ENCODE measurements around the gene RMDN3. TPM values are rescaled to one million over a fixed set of nuclear protein-coding genes. Genes with fewer than 3 reads are reported as not detected.

RMDN3 gene
- total RNA-seq, 2 experiments from 2014 or later: 29.1 to 30.3 TPM

DNA sequence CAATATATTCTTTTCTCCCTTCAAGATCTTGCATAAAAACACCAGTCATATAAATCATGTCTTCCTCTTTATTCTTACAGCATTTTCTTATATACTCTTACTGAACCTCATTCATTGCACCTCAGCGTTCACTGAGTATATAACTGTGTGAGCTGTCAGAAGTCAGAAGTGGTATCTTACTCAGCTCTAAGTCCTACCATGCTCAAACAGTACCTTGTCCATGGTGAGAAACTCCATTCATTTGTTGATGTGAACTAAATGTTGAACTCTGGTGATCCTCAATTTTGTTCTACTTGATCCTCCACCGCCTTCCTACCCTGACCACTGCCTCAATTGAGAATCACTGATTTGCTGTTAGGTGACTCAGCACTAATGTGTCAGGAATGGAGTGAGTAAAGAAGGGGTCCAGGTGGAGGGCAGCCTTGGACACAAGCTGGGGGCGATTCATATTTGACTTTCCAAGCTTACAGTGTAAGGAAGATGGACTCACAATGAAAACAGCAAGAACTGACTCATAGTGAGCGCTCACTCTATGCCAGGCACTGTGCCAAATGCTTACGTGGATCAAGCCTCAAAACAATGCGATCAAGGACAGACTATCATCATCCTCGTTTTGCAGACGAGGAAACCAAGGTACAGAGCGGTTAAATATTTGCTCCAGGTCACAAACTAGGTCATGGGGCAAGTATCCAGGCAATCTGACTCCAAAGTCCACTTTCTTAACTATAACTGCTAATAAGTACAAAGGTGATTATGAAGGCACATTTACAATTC is 38.3 kb upstream of the RMDN3 start:
- H3K4me3 ChIP-seq (ENCODE audit: low read length): no peak overlapping the region
- H3K36me3 ChIP-seq (ENCODE audit: insufficient read depth, low read length): peaks cover 13% of the 10 kb centered on the region
- H3K9me3 Mint-ChIP-seq: no peaks in the 10 kb centered on the region
- H3K4me1 ChIP-seq (ENCODE audit: insufficient read depth, low read length): peaks cover 10% of the 10 kb centered on the region
- DNase-seq (no peak), ATAC-seq (ENCODE audit: poor library complexity) (no peak)
- no peaks in the 10 kb centered on the region for H3K27me3 Mint-ChIP-seq
- no peaks in the 10 kb centered on the region for H3K27me3 ChIP-seq (ENCODE audit: control insufficient read depth in 1 of 2, insufficient read depth in 2 of 2, low read length in 2 of 2)
- H3K4me3 Mint-ChIP-seq: no peak overlapping the region
- POLR2A ChIA-PET: no interaction called here
- H3K36me3 Mint-ChIP-seq (ENCODE audit: low read depth): peaks cover 21% of the 10 kb centered on the region
- intact Hi-C loops (cut with DNase I, micrococcal nuclease): no loop called here
- H3K27ac Mint-ChIP-seq: no peak overlapping the region
- no peak overlapping the region for H3K27ac ChIP-seq (ENCODE audit: low read depth in 1 of 2, low read length in 2 of 2)
- H3K9me3 ChIP-seq (ENCODE audit: control insufficient read depth in 1 of 2, insufficient read depth in 1 of 2, low read length in 2 of 2): no peaks in the 10 kb centered on the region
- peaks cover 16% of the 10 kb centered on the region for H3K4me1 Mint-ChIP-seq (ENCODE audit: low read depth)
- TF ChIP-seq, protein P1, sequence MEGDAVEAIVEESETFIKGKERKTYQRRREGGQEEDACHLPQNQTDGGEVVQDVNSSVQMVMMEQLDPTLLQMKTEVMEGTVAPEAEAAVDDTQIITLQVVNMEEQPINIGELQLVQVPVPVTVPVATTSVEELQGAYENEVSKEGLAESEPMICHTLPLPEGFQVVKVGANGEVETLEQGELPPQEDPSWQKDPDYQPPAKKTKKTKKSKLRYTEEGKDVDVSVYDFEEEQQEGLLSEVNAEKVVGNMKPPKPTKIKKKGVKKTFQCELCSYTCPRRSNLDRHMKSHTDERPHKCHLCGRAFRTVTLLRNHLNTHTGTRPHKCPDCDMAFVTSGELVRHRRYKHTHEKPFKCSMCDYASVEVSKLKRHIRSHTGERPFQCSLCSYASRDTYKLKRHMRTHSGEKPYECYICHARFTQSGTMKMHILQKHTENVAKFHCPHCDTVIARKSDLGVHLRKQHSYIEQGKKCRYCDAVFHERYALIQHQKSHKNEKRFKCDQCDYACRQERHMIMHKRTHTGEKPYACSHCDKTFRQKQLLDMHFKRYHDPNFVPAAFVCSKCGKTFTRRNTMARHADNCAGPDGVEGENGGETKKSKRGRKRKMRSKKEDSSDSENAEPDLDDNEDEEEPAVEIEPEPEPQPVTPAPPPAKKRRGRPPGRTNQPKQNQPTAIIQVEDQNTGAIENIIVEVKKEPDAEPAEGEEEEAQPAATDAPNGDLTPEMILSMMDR (IDR thresholded peaks at IDR 0.05): no peak
- CTCF ChIA-PET: interaction anchor here (1.9 kb wide), 1 partner anchor 11 kb away, joined by 5 read pairs; no protein-coding TSS in a partner anchor

DNA sequence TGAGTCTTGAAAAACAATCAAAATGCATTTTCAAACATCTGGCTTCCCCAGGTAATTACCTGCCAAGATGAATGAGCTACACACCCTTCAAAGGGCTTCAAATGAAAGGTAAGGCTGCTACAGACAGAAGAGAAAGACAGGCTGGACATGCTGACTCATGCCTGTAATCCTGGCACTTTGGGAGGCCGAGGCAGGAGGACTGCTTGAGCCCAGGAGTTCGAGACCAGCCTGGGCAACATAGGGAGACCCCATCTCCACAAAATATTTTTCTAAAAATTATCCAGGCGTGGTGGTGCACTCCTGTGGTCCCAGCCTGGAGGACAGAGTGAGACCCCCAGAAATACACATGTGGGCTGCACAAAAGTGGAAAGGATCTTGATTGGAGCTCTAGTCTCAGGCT is 37.3 kb upstream of the RMDN3 start:
- no peak overlapping the region for H3K4me3 Mint-ChIP-seq
- intact Hi-C loops (cut with DNase I, micrococcal nuclease): no loop called here
- no peak overlapping the region for H3K27ac ChIP-seq (ENCODE audit: low read depth in 1 of 2, low read length in 2 of 2)
- TF ChIP-seq, protein P1 (IDR thresholded peaks at IDR 0.05): no peak
- H3K27me3 Mint-ChIP-seq: no peaks in the 10 kb centered on the region
- H3K4me1 ChIP-seq (ENCODE audit: insufficient read depth, low read length): peaks cover 19% of the 10 kb centered on the region
- ChIA-PET POLR2A (no interaction called here), CTCF (interaction anchor here (1.9 kb wide), 1 partner anchor 10 kb away, joined by 5 read pairs; no protein-coding TSS in a partner anchor)
- no peak overlapping the region for H3K4me3 ChIP-seq (ENCODE audit: low read length)
- no peak overlapping the region for H3K27ac Mint-ChIP-seq
- H3K9me3 ChIP-seq (ENCODE audit: control insufficient read depth in 1 of 2, insufficient read depth in 1 of 2, low read length in 2 of 2): no peaks in the 10 kb centered on the region
- no peak for ATAC-seq (ENCODE audit: poor library complexity)
- H3K9me3 Mint-ChIP-seq: no peaks in the 10 kb centered on the region
- no peaks in the 10 kb centered on the region for H3K27me3 ChIP-seq (ENCODE audit: control insufficient read depth in 1 of 2, insufficient read depth in 2 of 2, low read length in 2 of 2)
- H3K4me1 Mint-ChIP-seq (ENCODE audit: low read depth): peaks cover 18% of the 10 kb centered on the region
- H3K36me3 ChIP-seq (ENCODE audit: insufficient read depth, low read length): peaks cover 13% of the 10 kb centered on the region
- H3K36me3 Mint-ChIP-seq (ENCODE audit: low read depth): peaks cover 14% of the 10 kb centered on the region
- no peak for DNase-seq

DNA sequence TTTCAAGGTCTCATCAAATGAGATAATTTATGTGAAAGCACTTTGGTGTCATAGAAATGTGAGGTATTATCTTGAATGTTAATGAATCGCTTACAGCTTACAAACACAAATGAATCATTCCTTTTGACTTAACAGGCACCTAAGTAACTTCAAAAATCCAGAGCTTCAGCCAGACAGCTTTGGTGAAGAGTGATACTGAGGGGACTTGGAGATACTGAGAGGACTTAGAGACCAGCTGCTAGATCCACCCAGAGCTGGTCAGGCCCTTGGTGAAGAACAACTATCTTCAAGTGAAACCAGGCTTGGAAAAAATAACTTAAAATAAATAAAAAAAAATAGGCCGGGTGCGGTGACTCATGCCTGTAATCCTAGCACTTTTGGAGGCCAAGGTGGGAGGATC is 35.7 kb upstream of the RMDN3 start:
- TF ChIP-seq, protein P1 (IDR thresholded peaks at IDR 0.05): no peak
- Mint-ChIP-seq H3K27me3 (no peaks in the 10 kb centered on the region), H3K4me3 (no peak overlapping the region), H3K27ac (no peak overlapping the region), H3K9me3 (no peaks in the 10 kb centered on the region), H3K36me3 (ENCODE audit: low read depth) (peaks cover 14% of the 10 kb centered on the region), H3K4me1 (ENCODE audit: low read depth) (peaks cover 23% of the 10 kb centered on the region)
- CTCF ChIA-PET: interaction anchor here (1.0 kb wide), 1 partner anchor 111 kb away, joined by 3 read pairs; no protein-coding TSS in a partner anchor
- H3K27me3 ChIP-seq (ENCODE audit: control insufficient read depth in 1 of 2, insufficient read depth in 2 of 2, low read length in 2 of 2): no peaks in the 10 kb centered on the region
- DNase-seq: no peak
- H3K36me3 ChIP-seq (ENCODE audit: insufficient read depth, low read length): peaks cover 6% of the 10 kb centered on the region
- H3K27ac ChIP-seq (ENCODE audit: low read depth in 1 of 2, low read length in 2 of 2): no peak overlapping the region
- H3K4me3 ChIP-seq (ENCODE audit: low read length): no peak overlapping the region
- no peaks in the 10 kb centered on the region for H3K9me3 ChIP-seq (ENCODE audit: control insufficient read depth in 1 of 2, insufficient read depth in 1 of 2, low read length in 2 of 2)
- ATAC-seq (ENCODE audit: poor library complexity): no peak
- POLR2A ChIA-PET: interaction anchor here (1.3 kb wide), 1 partner anchor 17 kb away, joined by 4 read pairs; the partner anchor contains the start of genes DNAJC17 and ZFYVE19
- intact Hi-C loops (cut with DNase I, micrococcal nuclease): no loop called here
- peaks cover 25% of the 10 kb centered on the region for H3K4me1 ChIP-seq (ENCODE audit: insufficient read depth, low read length)

All from CD4-positive, alpha-beta T cell (primary cell).